ENCODE measurements around the gene WDR19. TPM values are rescaled to one million over a fixed set of nuclear protein-coding genes. Genes with fewer than 3 reads are reported as not detected.

The WDR19 gene
- total and polyA plus RNA-seq, 2 donors (not counting 3 experiments of a cell fraction or from before 2014, with no cell fraction given) = 27.1 to 28.2 TPM

- no peaks in the 10 kb centered on the region for H3K4me1 ChIP-seq (ENCODE audit: control insufficient read depth, extremely low read depth, insufficient read depth, low read length)
- no peak overlapping the region for H3K27ac ChIP-seq (ENCODE audit: insufficient read depth, low read depth, low read length)
- no peak for FAIRE-seq
- no peaks in the 10 kb centered on the region for H3K9me1 ChIP-seq (replicated peaks; ENCODE audit: control insufficient read depth, extremely low read depth, insufficient read depth, low read length)
- H2AFZ ChIP-seq (ENCODE audit: low read depth, low read length) = no peak overlapping the region
- H3K36me3 ChIP-seq (ENCODE audit: control insufficient read depth in 2 of 2, extremely low read depth in 1 of 2, insufficient read depth in 2 of 2, low read length in 2 of 2) = peaks cover 0 to 2% of the 10 kb centered on the region in 2 experiments
- H3K9ac ChIP-seq (replicated peaks; ENCODE audit: extremely low read depth, insufficient read depth, low read length) = no peak overlapping the region
- POLR2A ChIA-PET = no interaction called here
- no peak for DNase-seq (ENCODE audit: low read depth, low spot score)
- no peak overlapping the region for H3K4me2 ChIP-seq (ENCODE audit: insufficient read depth, low read length)
- CTCF ChIA-PET = interaction anchor here (1.1 to 1.4 kb wide), 3 partner anchors 10 to 178 kb away, joined by 3 to 6 read pairs (median 3); no protein-coding TSS in a partner anchor
- BruUV-seq (replicated peaks) = no TSS peak
- H3K27me3 ChIP-seq (ENCODE audit: control insufficient read depth in 2 of 2, insufficient read depth in 2 of 2, low read length in 2 of 2) = no peaks in the 10 kb centered on the region
- H3K79me2 ChIP-seq (ENCODE audit: control insufficient read depth, insufficient read depth, low read length) = no peaks in the 10 kb centered on the region
- dilution Hi-C loops (cut with MboI; ENCODE audit: extremely low pct_ligation_motif_present, low sequenced_read_pairs) (no loop called here), intact Hi-C loops (cut with micrococcal nuclease) (no loop called here)
- no peak for TF ChIP-seq EZH2 (IDR thresholded peaks at IDR 0.05; ENCODE audit: borderline replicate concordance, low read depth, low read length, severe bottlenecking)
- no peak for TF ChIP-seq MYC (IDR thresholded peaks at IDR 0.05; ENCODE audit: low read depth, low read length)
- no peak for TF ChIP-seq FOS (IDR thresholded peaks at IDR 0.05; ENCODE audit: borderline replicate concordance, insufficient read depth, low read length)
- TF ChIP-seq POLR2AphosphoS5 (IDR thresholded peaks at IDR 0.05; ENCODE audit: insufficient read depth, low read depth, low read length) = no peak
- TF ChIP-seq POLR2A (IDR thresholded peaks at IDR 0.05; ENCODE audit: low read depth, low read length) = no peak
- no peak for TF ChIP-seq JUN (IDR thresholded peaks at IDR 0.05; ENCODE audit: borderline replicate concordance, insufficient read depth, insufficient read length, low read depth)
- TF ChIP-seq CTCF (IDR thresholded peaks at IDR 0.05; ENCODE audit: extremely low read depth in 1 of 2, insufficient read depth in 1 of 2, low read depth in 1 of 2, low read length in 2 of 2) = no peak
- TF ChIP-seq MAX (IDR thresholded peaks at IDR 0.05; ENCODE audit: insufficient read depth, insufficient read length) = no peak
- TF ChIP-seq GATA2 (IDR thresholded peaks at IDR 0.05; ENCODE audit: insufficient read depth, insufficient read length, low read depth, low read length) = no peak
- no peaks in the 10 kb centered on the region for H4K20me1 ChIP-seq (replicated peaks; ENCODE audit: control insufficient read depth, extremely low read depth, insufficient read depth, low read length)
- H3K9me3 ChIP-seq (replicated peaks; ENCODE audit: control insufficient read depth, insufficient read depth, low read length) = no peaks in the 10 kb centered on the region
- no peak overlapping the region for H3K4me3 ChIP-seq (replicated peaks in 1 of 3; ENCODE audit: insufficient read depth in 1 of 3, low read depth in 1 of 3, low read length in 3 of 3)
Observed at GRCh38 chr4:39233114-39233513, 50.8 kb downstream of the WDR19 start.

All from endothelial cell of umbilical vein (primary cell).